ENCODE data around the gene TSPEAR.

- TF ChIP-seq CTCF (conservative IDR thresholded peaks at IDR 0.05 in 1 of 2, IDR thresholded peaks at IDR 0.05 in 1 of 2; ENCODE audit: low read depth in 1 of 2, low read length in 2 of 2) (no peak), EZH2 (IDR thresholded peaks at IDR 0.05; ENCODE audit: low read length, missing control alignments) (no peak)
Observed at GRCh38 chr21:44507673-44508425, 203.5 kb downstream of the TSPEAR start.

Data from fibroblast of lung (primary cell).